GM19467 (cell line): Measurements from ENCODE around the gene AQP4.

Experiments
- ATAC-seq: cut with Tn5 transposase; IDR thresholded peaks from one replicate; pipeline ENCODE4 v1.9.1; 2021; ENCODE audit warnings: mild to moderate bottlenecking, moderate library complexity; ENCODE audit not compliant: unreplicated experiment

AQP4 gene

DNA sequence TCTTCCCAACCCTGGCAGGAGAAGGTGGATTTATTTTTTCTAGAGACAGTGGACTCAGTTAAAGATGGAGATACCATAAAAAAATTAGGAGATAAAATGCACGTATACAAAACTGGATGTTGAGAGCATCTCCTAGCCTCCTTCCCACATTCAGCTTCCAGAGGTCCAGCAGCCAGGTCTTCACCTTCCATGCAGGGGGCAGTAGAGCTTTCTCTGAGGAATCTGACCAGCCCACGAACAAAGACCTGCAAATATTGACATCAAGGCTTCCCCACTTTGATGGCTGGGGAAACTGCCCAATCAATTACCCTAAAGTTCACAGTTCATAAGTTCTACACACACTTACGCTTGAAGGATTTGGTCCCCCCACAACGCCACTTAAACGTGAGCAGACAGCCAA, 24.5 kb downstream of the AQP4 start:
- no peak for ATAC-seq

DNA sequence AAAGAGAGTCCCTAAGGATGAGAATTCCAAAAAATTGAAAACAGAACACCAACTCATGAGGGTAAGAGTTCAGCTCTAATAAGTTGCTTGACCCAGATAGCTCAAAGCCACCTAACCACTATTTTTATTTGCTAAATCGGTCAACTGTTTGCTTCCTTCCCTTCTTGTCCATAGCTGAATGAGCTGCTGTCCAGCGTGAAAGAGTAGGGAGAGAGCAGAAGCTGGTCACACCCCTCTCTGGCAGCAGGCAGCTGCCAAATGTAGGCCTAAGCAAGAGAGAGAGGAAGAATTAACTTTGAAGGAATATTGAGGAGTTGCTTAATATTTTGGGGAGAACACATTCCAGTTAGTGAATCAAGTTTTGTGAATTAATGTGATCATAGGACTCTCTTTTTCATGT, 25.9 kb downstream of the AQP4 start:
- no peak for ATAC-seq

DNA sequence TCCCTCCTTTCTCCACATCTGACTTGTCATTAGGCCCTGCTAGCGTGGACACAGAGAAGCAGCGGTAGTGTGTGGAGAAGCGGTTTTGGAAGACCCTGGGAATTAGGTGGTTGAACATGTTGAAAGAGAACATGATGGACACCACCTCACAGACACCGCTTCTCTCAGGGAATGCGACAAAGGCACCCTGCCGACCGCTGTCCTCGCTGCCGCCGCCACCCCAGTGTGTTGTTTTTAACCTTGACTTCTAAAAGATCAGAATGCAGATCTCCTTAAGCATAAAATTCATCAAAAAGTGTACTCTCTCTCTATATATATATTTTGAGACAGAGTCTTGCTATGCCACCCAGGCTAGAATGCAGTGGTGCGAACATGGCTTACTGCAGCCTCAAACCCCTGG, 33.2 kb downstream of the AQP4 start:
- no peak for ATAC-seq

DNA sequence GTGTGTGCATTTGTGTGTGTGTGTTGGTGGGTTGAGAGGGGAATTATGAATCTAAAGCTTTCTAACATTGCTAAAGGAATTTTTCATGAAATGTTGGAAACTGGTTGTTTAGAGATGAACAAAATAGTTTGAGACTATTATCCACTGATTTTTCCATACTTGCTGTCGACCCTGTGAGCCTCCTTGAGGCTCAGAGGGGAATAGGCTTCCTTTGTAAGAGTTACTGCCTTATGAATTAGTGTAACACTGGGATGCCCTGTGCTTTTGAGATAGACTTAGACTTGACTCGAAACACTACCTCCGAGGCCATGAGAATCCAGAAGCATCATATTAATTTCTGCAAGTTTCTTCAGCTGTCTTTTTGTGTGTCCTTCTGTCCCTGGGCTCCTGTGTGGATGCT, 37.9 kb downstream of the AQP4 start:
- no peak for ATAC-seq

DNA sequence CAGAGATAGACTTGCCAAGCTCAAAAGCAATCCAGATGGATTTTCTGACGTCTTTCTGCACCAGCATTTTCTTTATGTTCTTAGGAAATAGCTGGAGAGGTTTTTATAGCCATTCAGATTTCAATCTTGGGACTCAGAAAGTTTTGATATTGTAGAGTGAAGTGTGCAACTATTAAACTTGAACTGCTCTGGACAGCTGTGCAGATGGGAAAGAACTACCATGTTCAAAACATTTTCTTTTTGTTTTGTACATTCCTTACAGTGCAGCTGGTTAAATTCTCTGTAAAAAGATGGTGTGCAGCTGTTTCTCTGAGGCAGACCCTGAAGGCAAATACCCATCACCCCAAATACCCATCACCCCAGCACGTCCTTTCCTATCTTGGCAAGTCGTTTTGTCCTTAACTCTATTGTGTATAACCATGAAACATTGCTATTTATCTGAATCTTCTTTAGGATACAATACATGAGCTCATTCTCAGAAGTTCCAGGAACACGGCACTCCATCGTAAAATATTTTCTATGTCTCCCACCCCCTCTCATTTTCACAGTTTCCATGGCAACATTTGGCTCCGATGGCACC, 38.8 kb downstream of the AQP4 start:
- no peak for ATAC-seq

DNA sequence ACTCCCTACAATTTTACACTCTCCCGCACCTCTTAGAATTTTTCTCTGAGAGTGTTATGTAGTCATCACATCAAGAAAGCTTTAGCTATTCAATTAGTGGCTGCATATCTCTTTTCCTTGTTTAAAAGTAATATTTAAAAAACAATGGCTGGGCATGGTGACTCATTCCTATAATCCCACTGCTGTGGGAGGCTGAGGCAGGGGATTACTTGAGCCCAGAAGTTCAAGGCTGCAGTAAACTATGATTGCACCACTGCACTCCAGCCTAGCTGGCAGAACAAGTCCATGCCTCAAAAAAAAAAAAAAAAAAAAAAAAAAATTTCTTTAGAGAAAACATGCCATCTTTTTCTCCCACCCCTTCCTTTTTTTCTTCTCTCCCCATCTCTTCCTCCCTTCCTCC, 44.3 kb downstream of the AQP4 start:
- no peak for ATAC-seq

DNA sequence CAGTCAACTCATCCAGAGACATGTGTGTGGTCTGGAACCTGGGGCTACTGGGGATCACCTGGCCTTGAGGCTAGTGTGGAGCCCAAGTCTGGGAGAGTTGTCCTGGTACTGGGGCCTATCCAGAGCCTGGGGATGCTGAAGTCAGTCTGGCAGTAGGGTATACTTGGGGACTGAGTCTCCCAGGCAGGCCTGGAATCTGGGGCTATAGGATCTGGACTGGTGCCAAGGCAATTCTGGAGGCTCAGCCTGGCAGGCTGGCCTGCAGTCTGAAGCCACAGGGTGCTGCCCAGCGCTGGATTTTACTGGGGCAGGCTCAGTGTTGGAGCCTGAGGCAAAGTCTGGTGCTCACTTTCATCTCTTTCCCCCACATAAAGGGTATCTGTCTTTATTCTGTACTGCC, 46.5 kb downstream of the AQP4 start:
- ATAC-seq = no peak

DNA sequence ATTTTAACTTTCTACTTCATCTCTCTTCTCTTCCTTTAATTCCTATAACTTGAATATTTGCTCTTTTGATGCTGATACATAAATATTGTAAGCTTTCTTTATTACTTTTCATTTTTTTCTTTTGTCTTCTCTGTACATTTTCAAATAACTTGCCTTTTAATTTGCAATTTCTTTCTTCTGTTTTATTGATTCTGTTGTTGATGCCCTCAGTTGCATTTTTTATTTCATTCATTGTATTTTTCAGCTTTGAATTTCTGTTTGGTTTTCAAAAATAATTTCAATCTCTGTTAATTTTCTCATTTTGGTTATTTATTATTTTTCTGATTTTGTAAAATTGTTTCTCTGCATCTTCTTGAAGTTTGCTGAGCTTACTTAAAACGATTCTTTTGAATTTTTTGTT, 47.0 kb downstream of the AQP4 start:
- ATAC-seq = no peak

DNA sequence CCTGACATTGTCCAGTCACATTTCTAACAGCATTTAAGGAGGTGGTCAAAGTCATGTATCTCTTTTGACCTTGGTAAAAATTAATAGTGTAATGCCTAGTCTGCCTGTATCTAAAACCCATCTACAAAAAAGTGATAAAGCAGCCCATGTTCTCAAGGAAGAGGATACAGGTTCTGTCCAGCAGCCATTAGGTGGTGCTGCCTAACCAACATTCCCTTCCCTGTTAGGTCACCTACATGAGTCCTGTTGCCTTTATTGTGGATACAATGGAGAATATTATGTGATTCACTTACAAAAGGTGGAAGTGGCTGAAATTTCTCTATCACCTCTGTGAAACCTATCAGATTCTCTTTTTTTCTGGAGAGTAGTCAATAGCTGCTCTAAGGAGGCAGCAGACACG, 52.5 kb downstream of the AQP4 start:
- ATAC-seq = no peak

DNA sequence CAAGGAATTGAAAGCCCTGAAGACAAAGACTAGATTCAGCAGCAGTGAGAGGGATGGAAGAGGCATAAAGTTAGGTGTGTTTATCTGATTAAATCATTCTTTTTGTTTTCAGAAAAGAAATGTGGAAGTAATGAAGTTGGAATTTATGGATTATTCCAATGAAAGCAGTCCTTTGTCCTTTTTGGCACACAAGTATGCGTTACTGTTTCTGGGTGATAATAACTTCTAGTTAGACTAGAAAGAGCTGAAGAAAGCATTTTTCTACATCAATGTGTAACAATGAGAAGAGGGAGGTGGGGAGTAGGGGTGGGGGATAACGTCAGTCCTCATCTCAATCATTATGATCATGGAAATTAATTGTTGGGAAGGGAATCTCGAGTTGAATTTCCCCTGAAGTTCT, 53.0 kb downstream of the AQP4 start:
- no peak for ATAC-seq

DNA sequence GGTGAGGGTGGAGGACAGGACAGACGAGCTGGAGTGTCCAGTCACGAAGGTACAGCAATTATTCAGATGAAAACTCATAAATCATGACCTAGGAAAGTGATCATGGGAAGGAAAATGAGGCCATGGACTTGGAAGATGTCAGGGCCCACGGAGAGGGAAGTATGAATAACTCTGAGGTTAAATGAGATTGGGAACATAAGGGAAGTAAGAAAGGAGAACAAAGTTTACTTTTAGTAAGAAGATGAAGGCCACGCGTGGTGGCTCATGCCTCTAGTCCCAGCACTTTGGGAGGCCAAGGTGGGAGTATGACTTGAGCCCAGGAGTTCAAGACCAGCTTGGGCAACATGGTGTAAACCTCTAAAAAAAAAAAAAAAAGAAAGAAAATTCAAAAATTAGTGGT, 56.2 kb downstream of the AQP4 start:
- no peak for ATAC-seq

DNA sequence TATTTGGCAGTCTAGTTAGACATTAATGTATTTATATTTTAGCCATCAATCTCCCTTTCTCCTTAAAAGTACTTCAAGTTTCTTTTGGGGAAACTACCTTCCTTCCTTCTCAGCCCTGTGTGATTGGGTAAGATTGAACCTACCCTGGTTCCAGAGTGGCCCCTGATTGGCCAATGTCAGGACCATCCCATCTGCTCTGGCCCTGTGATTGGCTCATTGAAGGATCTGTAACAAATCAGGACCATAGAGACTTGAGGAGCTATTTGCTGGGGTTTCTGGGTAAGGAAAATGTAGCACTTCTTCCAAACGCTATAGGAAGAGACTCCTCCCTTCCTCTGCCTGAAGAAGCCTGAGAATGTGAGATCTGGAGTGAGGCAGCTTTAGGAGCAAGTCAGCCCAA, 59.3 kb downstream of the AQP4 start:
- ATAC-seq = no peak

DNA sequence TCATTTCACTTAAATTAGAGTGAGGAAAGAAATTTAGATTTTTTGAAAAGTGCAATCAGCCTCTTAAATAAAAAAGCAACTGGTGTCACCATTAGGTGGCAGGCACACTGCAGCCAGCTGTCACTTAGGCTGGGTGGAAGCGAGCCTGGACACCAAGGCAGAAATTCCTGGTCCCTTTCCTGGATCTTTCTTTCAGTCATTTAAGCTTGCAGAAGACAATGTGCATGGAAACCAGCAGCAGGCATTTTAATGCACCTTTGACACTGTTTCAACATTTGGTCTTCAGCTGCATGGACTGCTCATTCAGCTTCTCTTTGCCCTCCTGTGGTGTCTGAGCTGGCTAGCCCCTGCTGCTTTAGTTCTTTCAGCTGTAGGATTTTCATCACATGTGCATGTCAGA, 61.0 kb downstream of the AQP4 start:
- ATAC-seq = no peak

DNA sequence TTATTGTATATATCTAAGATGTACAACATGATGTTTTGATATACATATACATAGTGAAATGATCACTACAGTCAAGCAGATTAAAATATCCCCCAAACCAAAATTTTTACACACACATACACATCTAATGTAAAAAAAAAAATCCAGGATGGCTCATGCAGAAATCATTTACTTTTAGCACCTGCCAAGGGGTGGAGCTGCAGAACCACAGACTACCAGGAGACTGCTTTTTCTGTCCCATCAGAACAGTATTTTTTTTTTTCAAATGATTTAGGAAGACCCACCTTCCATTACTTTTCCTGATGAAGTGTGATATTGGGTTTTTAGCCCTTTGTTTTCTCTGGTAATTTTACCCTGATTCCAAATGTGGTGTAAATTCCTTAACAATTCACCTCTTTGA, 61.9 kb downstream of the AQP4 start:
- no peak for ATAC-seq

DNA sequence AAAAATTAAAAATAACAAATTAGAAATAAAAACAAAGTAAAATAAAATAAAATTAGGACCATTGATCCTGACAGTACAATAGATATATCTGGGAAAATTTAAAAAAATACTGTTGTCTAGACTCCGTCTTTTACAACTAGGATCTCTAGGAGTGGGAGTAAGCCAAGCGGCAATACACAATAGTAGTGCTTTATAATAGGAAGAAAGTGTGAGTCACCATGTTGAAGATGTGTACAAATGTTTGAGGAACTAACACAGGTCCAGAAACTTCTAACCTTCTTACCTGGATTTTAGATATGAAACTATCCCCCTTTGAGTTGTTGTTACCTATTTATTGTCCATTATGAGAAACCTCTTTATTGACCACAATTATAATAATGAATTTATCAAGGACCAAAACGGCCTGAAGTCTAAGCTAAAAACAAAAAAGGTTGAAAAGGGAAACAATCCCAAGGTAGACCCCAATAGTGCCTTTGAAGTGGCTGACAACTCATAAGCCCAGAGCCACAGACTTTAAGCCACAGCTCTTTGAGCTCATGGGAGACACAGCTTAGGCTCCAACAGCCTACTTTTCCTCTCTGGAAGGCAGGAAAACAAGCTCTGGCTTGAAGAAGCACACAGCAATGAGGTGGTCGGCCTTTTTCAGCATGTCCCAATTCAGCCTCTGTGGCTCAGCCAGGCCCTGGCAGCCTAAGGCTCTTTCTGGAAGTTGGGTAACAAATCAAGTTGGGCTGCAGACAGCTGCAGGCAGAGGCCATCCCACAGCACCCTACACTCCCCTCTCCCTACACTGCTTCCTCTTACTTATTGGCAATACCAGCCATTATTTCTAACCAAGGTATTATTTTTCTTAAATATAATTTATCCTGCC, 62.9 kb downstream of the AQP4 start:
- ATAC-seq = no peak
